HG03575 (cell line): ENCODE results near the gene UNG.
"Not testable (repeated sequence)": the region's sequence is repeated elsewhere in the genome, so short reads cannot be mapped to it uniquely, and the experiment has no call there.

ENCODE experiments used
- ATAC-seq: cut with Tn5 transposase; IDR thresholded peaks from one replicate; pipeline ENCODE4 v1.9.1; 2021; ENCODE audit not compliant: unreplicated experiment, insufficient number of reproducible peaks, low FRiP score; ENCODE audit errors: extremely low read depth

Gene UNG

DNA sequence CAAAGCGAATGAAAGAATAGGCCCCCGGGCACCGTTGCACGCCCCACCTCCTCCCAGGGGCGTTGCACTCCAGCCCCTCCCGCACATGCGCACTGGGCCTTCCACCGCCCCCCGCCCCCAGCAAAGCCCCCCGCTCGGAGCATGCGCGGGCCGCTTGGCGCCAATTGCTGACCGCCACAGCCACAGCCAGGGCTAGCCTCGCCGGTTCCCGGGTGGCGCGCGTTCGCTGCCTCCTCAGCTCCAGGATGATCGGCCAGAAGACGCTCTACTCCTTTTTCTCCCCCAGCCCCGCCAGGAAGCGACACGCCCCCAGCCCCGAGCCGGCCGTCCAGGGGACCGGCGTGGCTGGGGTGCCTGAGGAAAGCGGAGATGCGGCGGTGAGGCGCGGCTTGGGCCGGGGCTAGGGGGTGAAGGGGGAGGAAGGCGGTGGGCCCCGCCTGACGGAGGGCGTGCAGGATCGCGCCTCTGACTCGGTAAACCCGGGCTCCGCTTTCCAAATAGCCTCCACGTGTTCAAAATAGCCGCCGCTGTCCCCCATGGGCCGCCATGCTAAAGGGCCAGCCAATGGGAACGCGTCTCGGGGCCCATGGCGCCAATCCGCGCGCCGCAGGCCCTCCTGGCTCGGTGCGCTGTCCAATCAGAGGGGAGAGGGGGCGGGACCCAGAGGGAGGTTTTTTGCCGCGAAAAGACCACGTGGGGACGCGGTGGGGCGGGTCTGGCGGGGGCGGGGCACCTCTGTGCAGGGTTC, at the start of gene UNG:
UNG (plus strand) TSS at position 163 of the 748 bp plus-strand sequence; CDS start at position 246, 83 bp downstream.
- ATAC-seq: no peak

DNA sequence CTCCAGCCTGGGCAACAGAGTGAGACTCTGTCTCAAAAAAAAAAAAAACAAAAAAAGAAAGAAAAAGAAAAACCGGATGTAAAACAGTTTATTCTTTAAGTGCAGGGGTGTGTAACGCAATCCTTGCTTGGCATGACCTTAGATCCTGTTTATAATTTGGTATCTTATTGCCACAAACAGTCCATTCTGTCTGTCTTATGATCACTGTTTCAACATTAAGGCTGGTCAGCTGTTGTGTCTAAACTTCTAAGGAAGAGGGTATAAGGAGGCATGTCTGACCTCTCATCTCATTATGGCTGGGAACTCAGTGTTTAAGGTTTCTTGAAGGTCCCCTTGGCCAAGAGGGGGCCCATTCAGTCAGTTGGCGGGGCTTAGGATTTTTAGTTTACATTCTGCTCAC, 48.7 kb upstream of the UNG start:
- ATAC-seq: not testable (repeated sequence)

DNA sequence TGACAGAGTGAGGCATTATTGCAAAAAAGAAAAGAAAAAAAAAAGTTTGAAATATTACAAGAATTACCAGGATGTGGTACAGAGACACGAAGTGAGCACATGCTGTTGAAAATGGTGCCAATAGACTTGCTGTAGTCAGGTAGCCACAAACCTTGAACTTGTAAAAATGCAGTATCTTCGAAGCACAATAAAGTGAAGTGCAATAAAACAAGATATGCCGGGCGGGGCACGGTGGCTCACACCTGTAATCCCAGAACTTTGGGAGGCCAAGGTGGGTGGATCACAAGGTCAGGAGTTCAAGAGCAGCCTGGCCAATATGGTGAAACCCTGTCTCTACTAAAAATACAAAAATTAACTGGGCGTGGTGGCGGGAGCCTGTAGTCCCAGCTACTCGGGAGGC, 47.6 kb upstream of the UNG start:
- ATAC-seq: not testable (repeated sequence)

DNA sequence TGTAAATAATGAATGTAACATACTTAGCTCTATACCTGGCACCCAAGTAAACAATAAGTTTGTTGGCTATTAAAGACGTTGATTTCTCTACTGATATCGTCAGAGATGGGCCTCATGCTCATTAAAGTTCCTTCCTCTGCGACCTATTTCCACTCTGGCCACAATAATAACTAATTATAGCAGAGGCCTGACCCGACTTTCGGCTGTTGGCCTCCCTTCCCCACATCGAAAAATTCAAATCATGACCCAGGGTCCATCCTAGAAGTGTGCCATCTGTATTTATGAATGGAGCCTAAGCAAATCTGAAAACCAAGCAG, 45.3 kb upstream of the UNG start:
- ATAC-seq: no peak

DNA sequence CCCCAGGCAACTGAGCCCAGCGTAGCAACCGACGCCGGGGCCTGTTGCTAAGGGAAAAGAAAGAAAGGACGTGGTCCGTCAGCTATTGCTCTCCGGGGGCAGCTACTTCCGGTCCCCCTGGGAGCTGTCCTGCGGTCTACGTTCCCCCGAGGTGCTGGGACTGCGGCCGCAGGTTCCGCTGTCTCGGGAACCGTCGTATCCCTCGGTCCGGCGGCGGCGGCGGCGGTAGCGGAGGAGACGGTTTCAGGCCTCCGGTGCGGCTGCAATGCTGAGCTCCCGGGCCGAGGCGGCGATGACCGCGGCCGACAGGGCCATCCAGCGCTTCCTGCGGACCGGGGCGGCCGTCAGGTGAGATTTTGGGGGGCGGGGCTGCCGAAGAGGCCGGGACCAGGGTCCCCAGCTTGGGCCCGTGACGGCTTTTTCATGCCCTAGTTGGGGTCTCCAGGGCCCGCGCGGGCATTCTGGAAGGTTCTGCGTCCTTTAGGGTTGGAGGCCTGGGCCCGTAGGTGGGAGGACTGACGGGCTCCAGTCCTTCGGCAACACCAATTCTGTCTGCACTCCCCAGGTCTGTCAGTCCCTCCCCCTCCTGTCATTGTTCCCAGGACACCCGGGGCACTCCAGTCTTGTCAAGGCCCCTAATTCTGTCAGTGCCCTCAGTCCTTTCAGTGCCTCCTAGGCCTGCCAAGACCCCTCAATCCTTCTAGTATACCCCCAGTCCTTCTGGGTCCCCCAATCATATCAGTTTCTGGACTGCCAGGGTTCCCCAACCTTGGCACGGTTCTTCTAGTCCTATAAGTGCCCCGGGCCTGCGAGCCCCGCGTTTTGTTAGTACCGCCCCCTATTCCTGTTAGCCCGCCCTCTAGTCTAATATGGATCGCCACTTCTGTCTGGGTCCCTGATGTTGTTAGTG, 44.7 kb upstream of the UNG start, which contains the start of gene USP30:
USP30 (plus strand) TSS at position 163 of the 910 bp plus-strand sequence; CDS start at position 266, 103 bp downstream.
- peak; percentile 40 for ATAC-seq

DNA sequence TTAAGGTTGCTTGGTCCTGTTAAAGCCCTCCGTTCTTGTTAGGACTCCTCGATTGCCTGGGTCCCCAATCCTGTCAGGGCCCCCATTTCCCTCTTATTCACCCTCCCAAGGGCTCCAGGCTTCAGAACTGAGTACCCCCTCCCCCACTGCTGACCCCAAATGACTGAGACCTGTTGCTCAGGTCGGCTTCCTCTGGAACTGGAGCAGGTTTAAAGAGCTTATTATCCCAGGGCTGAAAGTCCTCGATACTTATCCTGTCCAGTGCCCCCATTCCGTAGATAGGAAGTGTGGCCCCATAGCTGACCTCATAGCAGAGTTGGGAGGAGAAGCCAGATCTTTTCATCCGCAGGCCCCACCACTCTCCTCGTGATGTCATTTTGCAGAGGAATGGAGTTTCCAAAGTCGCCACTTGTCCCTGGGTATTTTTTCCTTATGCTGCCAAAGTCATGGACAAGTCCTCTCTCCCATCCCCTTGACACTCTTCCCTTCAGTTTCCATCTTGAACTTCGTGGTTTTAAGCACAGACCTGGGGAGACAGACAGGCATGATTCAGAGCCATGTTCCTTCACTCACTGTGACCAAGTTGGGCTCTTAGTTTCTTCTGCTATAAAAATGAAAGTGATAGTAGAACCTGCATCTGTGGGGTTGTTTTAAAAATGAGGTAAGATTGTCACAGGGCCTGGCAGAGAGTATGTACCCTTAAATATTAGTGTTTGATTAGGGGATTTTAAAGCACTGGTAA, 43.8 kb upstream of the UNG start:
- peak; percentile 50 for ATAC-seq

DNA sequence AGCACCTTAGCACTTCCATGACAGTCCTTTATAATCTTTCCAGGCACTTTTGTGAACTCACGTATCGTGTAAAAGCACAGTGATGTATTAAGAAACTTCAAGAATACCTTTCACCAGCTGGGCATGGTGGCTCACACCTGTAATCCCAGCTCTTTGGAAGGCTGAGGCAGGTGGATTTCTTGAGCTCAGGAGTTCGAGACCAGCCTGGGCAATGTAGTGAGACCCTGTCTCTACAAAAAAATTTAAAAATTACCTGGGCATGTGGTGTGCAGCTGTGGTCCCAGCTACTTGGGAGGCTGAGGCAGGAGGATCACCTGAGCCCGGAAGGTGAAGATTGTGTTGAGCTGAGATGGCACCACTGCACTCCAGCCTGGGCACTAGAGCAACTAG, 43.3 kb upstream of the UNG start:
- ATAC-seq: not testable (repeated sequence)

DNA sequence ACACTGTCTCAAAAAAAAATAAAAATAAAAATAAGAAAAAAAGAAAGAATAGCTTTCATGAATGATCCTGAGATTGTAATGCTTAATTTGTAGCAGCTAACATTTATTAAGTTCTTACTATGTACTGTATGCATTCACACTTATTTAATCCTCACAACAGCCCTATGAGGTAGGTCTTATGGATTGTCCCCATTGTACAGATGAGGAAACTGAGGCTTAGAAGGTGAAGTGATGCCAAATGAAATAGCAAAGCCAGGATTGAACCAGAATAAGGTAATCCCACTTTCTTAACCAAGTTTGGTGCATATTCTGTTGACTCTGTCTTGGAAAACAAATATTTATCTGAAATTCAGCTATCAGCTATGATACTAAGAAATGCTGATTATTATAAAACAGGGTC, 42.9 kb upstream of the UNG start:
- no peak for ATAC-seq

DNA sequence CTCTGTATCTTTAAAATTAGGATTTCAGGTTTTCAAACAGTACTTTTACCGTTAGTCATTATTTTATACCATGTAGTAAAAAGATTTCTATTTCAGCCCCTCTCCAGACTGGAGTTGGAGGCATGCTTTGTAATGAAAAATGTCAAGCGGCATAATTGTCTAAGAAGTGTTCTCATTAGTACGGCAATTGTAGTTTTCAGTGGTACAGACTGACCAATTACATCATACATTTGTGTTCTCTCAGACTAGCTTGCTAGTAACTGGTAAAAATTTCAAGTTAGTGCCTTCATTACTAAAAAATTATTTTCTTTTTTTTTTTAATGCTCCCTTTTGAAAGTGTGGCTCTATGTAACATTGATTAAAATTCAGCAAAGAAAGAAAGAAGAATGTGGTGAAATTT, 40.5 kb upstream of the UNG start:
- no peak for ATAC-seq

DNA sequence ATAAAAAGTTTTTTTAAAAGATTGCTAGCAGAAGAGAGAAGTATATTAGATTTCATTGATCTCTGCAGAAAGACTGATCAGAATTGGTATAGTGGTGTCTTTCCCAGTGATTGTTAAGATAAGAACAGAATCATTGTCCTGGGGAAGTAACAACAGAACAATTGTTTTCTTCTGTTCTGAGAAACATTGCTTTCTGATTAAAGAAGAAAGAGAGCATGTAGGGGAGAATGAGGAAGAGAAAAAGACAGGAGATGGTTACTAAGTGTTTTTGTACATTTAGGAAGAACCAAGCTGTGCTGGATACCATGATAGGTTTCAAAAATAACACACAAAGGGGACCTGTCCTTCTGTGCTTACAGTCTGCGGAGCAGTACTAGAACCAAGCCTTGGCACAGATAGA, 40.0 kb upstream of the UNG start:
- no peak for ATAC-seq

DNA sequence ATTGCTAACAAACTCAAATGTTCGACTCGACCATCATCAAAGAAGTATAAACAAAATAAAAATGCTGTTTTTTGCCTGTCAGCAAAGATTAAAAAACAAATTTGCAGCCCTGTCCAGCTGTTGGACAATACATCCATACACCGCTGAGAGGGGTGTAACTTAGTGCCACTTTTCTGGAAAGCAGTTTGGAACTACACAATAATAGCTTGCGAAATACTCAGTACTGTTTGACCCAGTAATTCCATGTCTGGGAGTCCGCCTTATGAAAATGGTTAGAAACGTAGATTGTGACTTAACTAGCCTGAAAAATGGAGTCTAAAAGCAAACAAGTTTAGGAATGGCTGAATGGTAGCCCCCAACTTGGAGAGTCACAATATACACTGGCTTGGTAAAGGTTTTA, 38.6 kb upstream of the UNG start:
- no peak for ATAC-seq

DNA sequence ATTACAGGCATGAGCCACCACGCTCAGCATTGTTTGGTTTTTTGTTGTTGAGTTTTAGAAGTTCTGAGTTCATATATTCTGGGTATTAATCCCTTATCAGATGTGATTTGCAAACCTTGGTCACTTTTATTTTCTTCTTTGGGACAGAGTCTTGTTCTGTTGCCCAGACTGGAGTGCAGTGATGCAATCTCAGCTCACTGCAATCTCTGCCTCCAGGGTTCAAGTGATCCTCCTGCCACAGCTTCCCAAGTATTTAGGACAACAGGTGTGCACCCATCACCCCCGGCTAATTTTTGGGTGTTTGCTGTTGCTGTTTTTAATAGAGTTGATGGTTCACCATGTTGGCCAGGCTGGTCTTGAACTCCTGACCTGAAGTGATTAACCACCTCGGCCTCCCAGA, 33.3 kb upstream of the UNG start:
- ATAC-seq: no peak

DNA sequence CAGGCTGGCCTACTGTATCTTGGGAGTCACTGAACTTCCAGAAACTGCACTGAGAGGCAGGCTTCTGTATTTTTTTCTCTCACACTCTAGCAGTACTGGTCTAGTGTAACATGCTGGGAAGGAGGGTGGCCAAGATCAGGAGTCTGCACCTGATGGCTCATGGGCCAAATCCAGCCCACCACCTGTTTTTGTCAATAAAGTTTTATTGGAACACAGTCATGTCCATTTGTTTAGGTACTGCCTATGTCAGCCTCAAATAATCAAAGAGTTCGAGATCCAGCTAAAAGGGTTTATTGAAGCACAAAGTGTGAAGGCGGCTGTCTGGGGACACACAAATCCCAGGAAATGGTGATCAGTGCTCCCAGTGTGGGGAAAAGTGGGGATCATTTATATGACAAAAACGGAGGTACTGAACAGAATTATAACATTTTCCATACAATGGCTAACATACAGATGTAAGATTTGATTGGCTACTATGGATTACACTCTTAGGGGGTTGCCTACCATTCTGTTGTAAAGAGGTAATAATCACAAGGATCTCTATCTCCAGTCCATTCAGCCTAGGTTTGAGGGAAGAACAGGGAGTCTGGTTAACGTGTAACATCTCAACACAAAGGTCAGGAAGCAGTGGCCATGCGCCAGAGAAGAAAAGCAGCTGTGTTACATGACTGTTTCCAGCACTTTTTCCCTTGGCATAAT, 32.1 kb upstream of the UNG start:
- ATAC-seq: no peak

DNA sequence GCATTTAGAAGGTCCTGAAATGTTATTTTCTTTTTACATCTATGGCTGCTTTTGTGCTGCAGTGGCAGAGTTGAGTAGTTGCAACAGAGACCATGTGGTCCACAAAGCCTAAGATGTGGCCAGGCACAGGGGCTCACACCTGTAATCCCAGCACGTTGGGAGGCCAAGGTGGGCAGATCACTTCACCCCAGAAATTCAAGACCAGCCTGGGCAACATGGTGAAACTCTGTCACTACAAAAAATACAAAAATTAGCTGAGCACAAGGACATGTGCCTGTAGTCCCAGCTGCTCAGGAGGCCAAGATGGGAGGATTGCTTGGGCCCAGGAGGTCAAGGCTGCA, 31.6 kb upstream of the UNG start:
- ATAC-seq: no peak

DNA sequence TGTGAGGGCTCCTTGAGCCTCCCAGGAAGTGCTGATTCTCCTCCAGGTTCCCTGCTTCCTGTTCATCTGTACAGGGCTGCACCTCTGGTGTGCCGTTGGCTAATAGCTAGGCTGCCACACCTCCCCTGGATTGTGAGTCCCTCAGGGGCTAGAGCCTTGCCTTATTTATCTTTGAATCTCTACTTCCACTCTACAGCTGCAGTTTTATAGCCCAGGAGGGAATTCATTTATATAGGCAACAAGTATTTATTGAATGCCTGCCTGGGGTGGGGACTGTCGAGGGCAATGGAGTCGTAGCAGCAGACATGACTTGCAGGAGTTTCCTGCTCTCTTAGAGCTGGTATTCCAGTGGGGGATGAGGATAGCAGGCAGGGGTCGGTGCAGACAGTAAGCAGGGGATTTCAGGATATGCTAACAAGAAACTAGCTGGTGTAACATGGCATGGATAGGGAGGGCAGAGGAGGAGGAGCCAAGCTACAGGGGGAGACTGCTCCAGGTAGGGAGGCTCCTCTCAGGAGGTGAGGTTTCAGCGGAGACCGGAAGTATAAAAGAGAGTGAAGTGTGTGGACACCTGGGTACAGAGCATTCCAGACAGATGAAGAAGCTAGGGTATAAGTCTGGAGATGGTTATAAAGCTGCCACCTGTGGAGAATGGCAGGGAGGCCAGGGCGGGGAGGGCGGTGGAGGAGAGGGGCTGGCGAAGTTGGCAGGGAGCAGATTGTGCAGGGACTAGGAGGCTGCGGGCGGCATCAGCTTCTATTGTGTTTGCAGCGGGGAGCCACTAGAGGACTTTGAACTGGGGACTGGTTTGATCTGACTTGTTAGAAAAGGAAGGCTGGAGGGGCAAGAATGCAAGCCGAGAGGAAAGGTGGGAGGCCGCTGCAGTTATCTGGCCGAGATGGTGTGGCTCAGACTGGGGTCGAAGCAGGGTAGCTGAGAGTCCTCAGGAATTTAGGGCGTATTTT, 27.8 kb upstream of the UNG start:
- no peak for ATAC-seq

DNA sequence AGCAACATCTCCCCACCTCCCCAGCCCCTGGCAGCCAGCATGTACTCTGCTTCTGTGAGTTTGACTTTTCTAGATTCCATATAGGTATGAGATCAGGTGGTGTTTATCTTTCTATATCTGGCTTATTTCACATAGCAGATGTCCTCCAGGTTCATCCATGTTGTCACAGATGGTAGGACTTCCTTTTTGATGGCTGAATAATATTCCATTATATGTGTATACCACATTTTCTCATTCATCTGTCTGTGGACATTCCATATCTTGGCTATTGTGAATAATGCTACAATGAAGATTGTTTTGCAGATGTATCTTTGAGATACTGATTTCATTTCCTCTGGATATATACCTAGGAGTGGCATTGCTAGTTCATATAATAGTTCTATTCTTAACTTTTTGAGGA, 22.5 kb upstream of the UNG start:
- ATAC-seq: no peak

DNA sequence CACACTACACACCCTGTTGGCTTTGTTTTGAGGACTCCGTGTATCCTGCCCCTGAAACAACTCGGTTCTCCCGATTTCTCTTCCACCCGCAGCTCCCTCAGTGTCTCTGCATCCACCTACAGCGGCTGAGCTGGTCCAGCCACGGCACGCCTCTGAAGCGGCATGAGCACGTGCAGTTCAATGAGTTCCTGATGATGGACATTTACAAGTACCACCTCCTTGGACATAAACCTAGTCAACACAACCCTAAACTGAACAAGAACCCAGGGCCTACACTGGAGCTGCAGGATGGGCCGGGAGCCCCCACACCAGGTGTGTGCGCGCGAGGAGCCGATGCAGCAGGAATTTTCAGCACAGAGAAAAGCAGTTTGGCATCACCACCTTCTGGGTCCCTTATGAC, 14.6 kb upstream of the UNG start:
- ATAC-seq: no peak

DNA sequence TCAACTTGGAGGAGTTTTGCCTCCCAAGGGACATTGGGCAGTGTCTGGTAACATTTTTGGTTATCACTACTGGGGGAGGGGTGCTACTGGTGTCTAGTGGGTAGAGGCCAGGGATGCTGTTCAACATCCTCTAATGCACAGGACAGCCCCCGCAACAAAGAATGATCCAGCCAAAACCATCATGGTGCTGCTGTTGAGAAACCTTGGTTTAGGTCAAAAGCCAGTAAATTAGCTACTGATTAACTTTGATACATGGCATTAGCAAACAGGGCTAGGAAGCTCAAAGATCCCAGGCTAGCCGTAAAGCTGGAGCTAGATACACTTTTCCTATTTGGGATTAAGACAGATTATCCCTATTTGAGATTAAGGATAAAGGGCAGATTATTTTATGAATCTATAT, 13.0 kb upstream of the UNG start:
- ATAC-seq: no peak
